GM12865 (cell line): ENCODE measurements around the gene CUX1.

Experiments used
- DNase-seq: peaks from one replicate; pipeline ENCODE4 v3.0.0; 2010; ENCODE audit warnings: low read depth
- H3K4me3 ChIP-seq: 2 replicates; pipeline ENCODE4 v1.5.1; 2011; ENCODE audit warnings: mild to moderate bottlenecking, low read depth, low read length, control low read depth
- CTCF ChIP-seq: IDR thresholded peaks from 2 replicates; pipeline ENCODE4 v1.5.1; 2011; ENCODE audit warnings: low read length, control low read depth, low read depth, inconsistent platforms; ENCODE audit not compliant: insufficient read depth; ENCODE audit errors: missing control alignments

The CUX1 gene

GRCh38 chr7:101948650-101949049, 131.2 kb downstream of the CUX1 start:
- no peak for TF ChIP-seq CTCF
- no peak for DNase-seq
- H3K4me3 ChIP-seq, result no peak overlapping the region

- no peak overlapping the region for H3K4me3 ChIP-seq
- no peak for TF ChIP-seq CTCF
- DNase-seq, result no peak
These were observed 133.2 kb downstream of the CUX1 start for GRCh38 chr7:101950450-101951119.

GRCh38 chr7:101951757-101952156, 134.3 kb downstream of the CUX1 start:
- no peak overlapping the region for H3K4me3 ChIP-seq
- DNase-seq, result no peak
- no peak for TF ChIP-seq CTCF

GRCh38 chr7:101952355-101953247, 135.2 kb downstream of the CUX1 start:
- no peak for DNase-seq
- no peak for TF ChIP-seq CTCF
- H3K4me3 ChIP-seq, result no peak overlapping the region

GRCh38 chr7:101953248-101953819, 135.9 kb downstream of the CUX1 start:
- TF ChIP-seq CTCF, result no peak
- DNase-seq, result peak; percentile 71
- H3K4me3 ChIP-seq, result no peak overlapping the region

GRCh38 chr7:101954499-101954898, 137.1 kb downstream of the CUX1 start:
- DNase-seq, result peak; percentile 46
- TF ChIP-seq CTCF, result no peak
- no peak overlapping the region for H3K4me3 ChIP-seq
